HUES64 (cell line): ENCODE results near the gene SSTR4.

ENCODE experiments used
- H3K27ac ChIP-seq: 2 replicates; pipeline ENCODE4 v1.7.0; 2013; ENCODE audit warnings: low read depth, low read length, inconsistent platforms
- H3K27me3 ChIP-seq: 2 replicates; pipeline ENCODE4 v1.6.1; 2013; ENCODE audit warnings: mild to moderate bottlenecking, low read length; ENCODE audit not compliant: insufficient read depth
- H3K36me3 ChIP-seq: 2 replicates; pipeline ENCODE4 v1.6.1; 2013; ENCODE audit warnings: mild to moderate bottlenecking, low read length; ENCODE audit not compliant: insufficient read depth
- H3K4me1 ChIP-seq: 2 replicates; pipeline ENCODE4 v1.6.1; 2013; ENCODE audit warnings: mild to moderate bottlenecking, low read length, moderate library complexity; ENCODE audit not compliant: insufficient read depth
- H3K4me3 ChIP-seq: 2 replicates; pipeline ENCODE4 v1.5.1; 2013; ENCODE audit warnings: mild to moderate bottlenecking, low read length, moderate library complexity
- H3K9ac ChIP-seq: 2 replicates; pipeline ENCODE4 v1.6.1; 2013; ENCODE audit warnings: mild to moderate bottlenecking, low read depth, low read length
- H3K9me3 ChIP-seq: 2 replicates; pipeline ENCODE4 v1.6.1; 2013; ENCODE audit warnings: low read depth, low read length; ENCODE audit not compliant: insufficient read depth
- WGBS: fragments of 150-250, 120-280 bp; methylation state at CpG from one replicate; pipeline ENCODE4 v1.1.7; 2013; ENCODE audit warnings: missing lambda C conversion rate; 5-methylcytosine and 5-hydroxymethylcytosine counted together

SSTR4 gene

GRCh38 chr20:23069108-23069507 is 34.0 kb downstream of the SSTR4 start:
- Histone ChIP-seq H3K9ac (no peak overlapping the region), H3K27ac (no peak overlapping the region), H3K4me3 (no peak overlapping the region), H3K4me1 (peaks cover 3% of the 10 kb centered on the region; the same call in 1 of the 2 replicates), H3K27me3 (no peaks in the 10 kb centered on the region), H3K36me3 (no peaks in the 10 kb centered on the region), H3K9me3 (no peaks in the 10 kb centered on the region)
- WGBS = 83% methylated on average over 1 of the region's 2 CpGs

- no peak overlapping the region for H3K27ac ChIP-seq
- H3K4me1 ChIP-seq = no peaks in the 10 kb centered on the region
- whole genome bisulfite sequencing = 64% methylated on average over 3 of the region's 3 CpGs
- no peaks in the 10 kb centered on the region for H3K9me3 ChIP-seq
- H3K27me3 ChIP-seq = no peaks in the 10 kb centered on the region
- H3K4me3 ChIP-seq = no peak overlapping the region
- H3K36me3 ChIP-seq = no peaks in the 10 kb centered on the region
- H3K9ac ChIP-seq = no peak overlapping the region
Observed at GRCh38 chr20:23071398-23071797, 36.3 kb downstream of the SSTR4 start.

- Histone ChIP-seq H3K4me1 (no peaks in the 10 kb centered on the region), H3K27ac (no peak overlapping the region), H3K9ac (no peak overlapping the region), H3K4me3 (no peak overlapping the region), H3K27me3 (no peaks in the 10 kb centered on the region), H3K9me3 (no peaks in the 10 kb centered on the region), H3K36me3 (no peaks in the 10 kb centered on the region)
- 94% methylated on average over 4 of the region's 4 CpGs for WGBS
Observed at GRCh38 chr20:23071996-23072395, 36.9 kb downstream of the SSTR4 start.

- WGBS = 94% methylated on average over 10 of the region's 11 CpGs
- no peak overlapping the region for H3K4me3 ChIP-seq
- H3K27me3 ChIP-seq = no peaks in the 10 kb centered on the region
- H3K9ac ChIP-seq = no peak overlapping the region
- no peaks in the 10 kb centered on the region for H3K4me1 ChIP-seq
- H3K36me3 ChIP-seq = no peaks in the 10 kb centered on the region
- H3K9me3 ChIP-seq = no peaks in the 10 kb centered on the region
- no peak overlapping the region for H3K27ac ChIP-seq
Observed at GRCh38 chr20:23072892-23073586, 37.9 kb downstream of the SSTR4 start.

- 96% methylated on average over 3 of the region's 3 CpGs for WGBS
- Histone ChIP-seq H3K9ac (no peak overlapping the region), H3K4me1 (peaks cover 3% of the 10 kb centered on the region; the same call in 1 of the 2 replicates), H3K9me3 (no peaks in the 10 kb centered on the region), H3K36me3 (no peaks in the 10 kb centered on the region), H3K4me3 (no peak overlapping the region), H3K27ac (no peak overlapping the region), H3K27me3 (no peaks in the 10 kb centered on the region)
Observed at GRCh38 chr20:23074052-23074451, 38.9 kb downstream of the SSTR4 start.

- H3K36me3 ChIP-seq = no peaks in the 10 kb centered on the region
- no peaks in the 10 kb centered on the region for H3K9me3 ChIP-seq
- H3K4me1 ChIP-seq = peaks cover 3% of the 10 kb centered on the region; the same call in 1 of the 2 replicates
- H3K9ac ChIP-seq = no peak overlapping the region
- no peaks in the 10 kb centered on the region for H3K27me3 ChIP-seq
- no peak overlapping the region for H3K27ac ChIP-seq
- H3K4me3 ChIP-seq = no peak overlapping the region
- WGBS = 88% methylated on average over 4 of the region's 4 CpGs
Observed at GRCh38 chr20:23077277-23077676, 42.2 kb downstream of the SSTR4 start.

GRCh38 chr20:23078351-23079015 is 43.4 kb downstream of the SSTR4 start:
- Histone ChIP-seq H3K4me1 (peaks cover 12% of the 10 kb centered on the region), H3K27ac (no peak overlapping the region), H3K9ac (no peak overlapping the region), H3K36me3 (no peaks in the 10 kb centered on the region), H3K9me3 (no peaks in the 10 kb centered on the region), H3K4me3 (no peak overlapping the region), H3K27me3 (no peaks in the 10 kb centered on the region)
- 98% methylated on average over 5 of the region's 5 CpGs for WGBS

- Histone ChIP-seq H3K4me1 (peaks cover 12% of the 10 kb centered on the region), H3K27ac (no peak overlapping the region), H3K9me3 (no peaks in the 10 kb centered on the region), H3K9ac (no peak overlapping the region), H3K4me3 (no peak overlapping the region), H3K27me3 (no peaks in the 10 kb centered on the region), H3K36me3 (no peaks in the 10 kb centered on the region)
- 58% methylated on average over 4 of the region's 6 CpGs for WGBS
Observed at GRCh38 chr20:23079016-23079351, 43.9 kb downstream of the SSTR4 start.

- H3K4me3 ChIP-seq = no peak overlapping the region
- 80% methylated on average over 2 of the region's 2 CpGs for WGBS
- H3K27ac ChIP-seq = no peak overlapping the region
- H3K9me3 ChIP-seq = no peaks in the 10 kb centered on the region
- H3K36me3 ChIP-seq = no peaks in the 10 kb centered on the region
- H3K4me1 ChIP-seq = peaks cover 12% of the 10 kb centered on the region
- no peaks in the 10 kb centered on the region for H3K27me3 ChIP-seq
- H3K9ac ChIP-seq = no peak overlapping the region
Observed at GRCh38 chr20:23079926-23080325, 44.8 kb downstream of the SSTR4 start.

GRCh38 chr20:23080521-23080920 is 45.4 kb downstream of the SSTR4 start:
- peaks cover 12% of the 10 kb centered on the region for H3K4me1 ChIP-seq
- H3K4me3 ChIP-seq = no peak overlapping the region
- H3K9me3 ChIP-seq = no peaks in the 10 kb centered on the region
- no peak overlapping the region for H3K9ac ChIP-seq
- no peak overlapping the region for H3K27ac ChIP-seq
- H3K36me3 ChIP-seq = no peaks in the 10 kb centered on the region
- no peaks in the 10 kb centered on the region for H3K27me3 ChIP-seq
- 96% methylated on average over 10 of the region's 10 CpGs for WGBS

- Histone ChIP-seq H3K4me1 (peaks cover 12% of the 10 kb centered on the region), H3K27me3 (no peaks in the 10 kb centered on the region), H3K36me3 (no peaks in the 10 kb centered on the region), H3K27ac (no peak overlapping the region), H3K9me3 (no peaks in the 10 kb centered on the region), H3K9ac (no peak overlapping the region), H3K4me3 (no peak overlapping the region)
- 92% methylated on average over 9 of the region's 9 CpGs for WGBS
Observed at GRCh38 chr20:23081263-23081819, 46.2 kb downstream of the SSTR4 start.
